ENCODE data around the gene SLC13A4. TPM values are rescaled to one million over a fixed set of nuclear protein-coding genes. Genes with fewer than 3 reads are reported as not detected.

Gene SLC13A4
- polyA plus RNA-seq, 1 donor from 2014 or later, result 1.4 TPM

DNA sequence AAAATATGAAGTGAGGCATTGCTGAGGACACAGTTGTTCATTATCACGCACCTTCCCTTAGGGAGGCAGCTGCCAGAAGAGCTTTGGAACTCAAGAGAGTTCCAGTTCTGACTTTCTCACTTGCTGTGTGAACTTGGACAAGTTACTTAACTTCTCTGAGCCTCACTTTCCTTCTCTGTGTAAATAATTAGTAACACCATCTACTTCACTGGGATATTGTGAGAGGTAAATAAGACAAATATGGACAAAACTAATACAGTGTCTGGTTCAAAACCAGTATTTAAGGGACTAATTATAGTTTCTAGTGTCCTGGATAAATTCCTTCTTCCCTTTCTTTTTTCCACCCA is 6.3 kb upstream of the SLC13A4 start:
- no peak overlapping the region for H3K27ac ChIP-seq (ENCODE audit: low read length)
- TF ChIP-seq TAF1 (IDR thresholded peaks at IDR 0.05; ENCODE audit: low read depth) (no peak), POLR2AphosphoS5 (IDR thresholded peaks at IDR 0.05) (no peak), RAD21 (conservative IDR thresholded peaks at IDR 0.05) (no peak), SMC3 (conservative IDR thresholded peaks at IDR 0.05; ENCODE audit: poor library complexity) (no peak), EP300 (conservative IDR thresholded peaks at IDR 0.05; ENCODE audit: poor library complexity, severe bottlenecking) (no peak), MXI1 (conservative IDR thresholded peaks at IDR 0.05; ENCODE audit: poor library complexity, severe bottlenecking) (no peak)
- TF ChIP-seq, protein P1, sequence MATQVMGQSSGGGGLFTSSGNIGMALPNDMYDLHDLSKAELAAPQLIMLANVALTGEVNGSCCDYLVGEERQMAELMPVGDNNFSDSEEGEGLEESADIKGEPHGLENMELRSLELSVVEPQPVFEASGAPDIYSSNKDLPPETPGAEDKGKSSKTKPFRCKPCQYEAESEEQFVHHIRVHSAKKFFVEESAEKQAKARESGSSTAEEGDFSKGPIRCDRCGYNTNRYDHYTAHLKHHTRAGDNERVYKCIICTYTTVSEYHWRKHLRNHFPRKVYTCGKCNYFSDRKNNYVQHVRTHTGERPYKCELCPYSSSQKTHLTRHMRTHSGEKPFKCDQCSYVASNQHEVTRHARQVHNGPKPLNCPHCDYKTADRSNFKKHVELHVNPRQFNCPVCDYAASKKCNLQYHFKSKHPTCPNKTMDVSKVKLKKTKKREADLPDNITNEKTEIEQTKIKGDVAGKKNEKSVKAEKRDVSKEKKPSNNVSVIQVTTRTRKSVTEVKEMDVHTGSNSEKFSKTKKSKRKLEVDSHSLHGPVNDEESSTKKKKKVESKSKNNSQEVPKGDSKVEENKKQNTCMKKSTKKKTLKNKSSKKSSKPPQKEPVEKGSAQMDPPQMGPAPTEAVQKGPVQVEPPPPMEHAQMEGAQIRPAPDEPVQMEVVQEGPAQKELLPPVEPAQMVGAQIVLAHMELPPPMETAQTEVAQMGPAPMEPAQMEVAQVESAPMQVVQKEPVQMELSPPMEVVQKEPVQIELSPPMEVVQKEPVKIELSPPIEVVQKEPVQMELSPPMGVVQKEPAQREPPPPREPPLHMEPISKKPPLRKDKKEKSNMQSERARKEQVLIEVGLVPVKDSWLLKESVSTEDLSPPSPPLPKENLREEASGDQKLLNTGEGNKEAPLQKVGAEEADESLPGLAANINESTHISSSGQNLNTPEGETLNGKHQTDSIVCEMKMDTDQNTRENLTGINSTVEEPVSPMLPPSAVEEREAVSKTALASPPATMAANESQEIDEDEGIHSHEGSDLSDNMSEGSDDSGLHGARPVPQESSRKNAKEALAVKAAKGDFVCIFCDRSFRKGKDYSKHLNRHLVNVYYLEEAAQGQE (IDR thresholded peaks at IDR 0.05; ENCODE audit: borderline replicate concordance), result no peak
- no peaks in the 10 kb centered on the region for H3K9me3 ChIP-seq (ENCODE audit: low read length)
- no peaks in the 10 kb centered on the region for H3K36me3 ChIP-seq (ENCODE audit: insufficient read depth, low read length)
- no peak overlapping the region for H2AFZ ChIP-seq (ENCODE audit: low read depth, low read length)
- H3K79me2 ChIP-seq (replicated peaks; ENCODE audit: insufficient read depth, low read length), result no peaks in the 10 kb centered on the region
- no peak overlapping the region for H3K4me2 ChIP-seq (ENCODE audit: low read length)
- H3F3A ChIP-seq (ENCODE audit: insufficient read depth, low read length, poor library complexity, severe bottlenecking), result no peaks in the 10 kb centered on the region
- no peak overlapping the region for H3K9ac ChIP-seq (ENCODE audit: low read length)
- no peaks in the 10 kb centered on the region for H3K27me3 ChIP-seq (ENCODE audit: insufficient read depth, low read depth, low read length)
- no peaks in the 10 kb centered on the region for H3K9me2 ChIP-seq (ENCODE audit: insufficient read depth, low read length)
- no peaks in the 10 kb centered on the region for H4K20me1 ChIP-seq (ENCODE audit: insufficient read depth)
- H3K4me3 ChIP-seq (ENCODE audit: low read length), result no peak overlapping the region

DNA sequence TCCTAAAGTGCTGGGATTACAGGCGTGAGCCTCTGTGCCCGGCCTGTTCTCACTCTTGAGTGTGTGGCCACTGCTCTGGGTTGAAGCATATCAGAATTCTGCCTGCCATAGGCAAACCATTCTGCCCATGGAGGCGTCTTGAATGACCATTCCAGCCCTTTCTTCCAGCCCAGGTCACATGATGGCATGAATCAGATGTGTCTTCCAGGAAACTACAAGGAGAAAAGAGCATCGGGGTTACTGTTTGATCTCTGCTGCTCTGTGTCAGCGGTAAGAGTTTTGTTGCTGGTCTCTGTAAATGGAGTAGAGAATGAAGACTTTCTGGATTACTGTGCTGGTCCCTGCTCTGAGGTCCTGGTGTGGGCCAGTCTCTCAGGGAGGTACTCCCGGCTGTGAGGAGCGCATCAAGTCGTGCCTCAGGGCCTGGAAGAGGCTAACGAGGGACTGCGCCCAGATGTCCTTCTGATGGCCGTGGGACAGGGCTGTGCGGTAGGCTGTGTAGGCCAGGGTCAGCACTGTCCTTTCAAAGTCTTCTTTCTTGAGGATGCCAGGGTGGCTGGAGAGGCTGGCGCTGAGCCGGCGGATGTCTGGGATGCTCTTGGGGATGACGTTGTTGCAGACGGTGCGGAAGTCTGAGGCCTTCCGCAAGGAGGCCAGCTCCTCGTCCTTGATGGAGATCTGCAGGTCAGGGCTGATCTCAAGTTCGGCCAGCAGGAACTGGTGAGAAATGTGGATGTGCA is 5.8 kb upstream of the SLC13A4 start:
- H3K9ac ChIP-seq (ENCODE audit: low read length), result no peak overlapping the region

More for the DNA sequence above, 5.8 kb upstream of the SLC13A4 start:
- Histone ChIP-seq H3K27ac (ENCODE audit: low read length) (no peak overlapping the region), H3K9me2 (ENCODE audit: insufficient read depth, low read length) (no peaks in the 10 kb centered on the region), H3F3A (ENCODE audit: insufficient read depth, low read length, poor library complexity, severe bottlenecking) (no peaks in the 10 kb centered on the region), H3K79me2 (replicated peaks; ENCODE audit: insufficient read depth, low read length) (no peaks in the 10 kb centered on the region), H3K36me3 (ENCODE audit: insufficient read depth, low read length) (no peaks in the 10 kb centered on the region), H4K20me1 (ENCODE audit: insufficient read depth) (no peaks in the 10 kb centered on the region), H3K9me3 (ENCODE audit: low read length) (no peaks in the 10 kb centered on the region), H3K4me2 (ENCODE audit: low read length) (no peak overlapping the region), H2AFZ (ENCODE audit: low read depth, low read length) (no peak overlapping the region), H3K27me3 (ENCODE audit: insufficient read depth, low read depth, low read length) (no peaks in the 10 kb centered on the region), H3K4me3 (ENCODE audit: low read length) (no peak overlapping the region)
- TF ChIP-seq TAF1 (IDR thresholded peaks at IDR 0.05; ENCODE audit: low read depth), result no peak
- TF ChIP-seq MXI1 (conservative IDR thresholded peaks at IDR 0.05; ENCODE audit: poor library complexity, severe bottlenecking), result no peak
- TF ChIP-seq, protein P2, sequence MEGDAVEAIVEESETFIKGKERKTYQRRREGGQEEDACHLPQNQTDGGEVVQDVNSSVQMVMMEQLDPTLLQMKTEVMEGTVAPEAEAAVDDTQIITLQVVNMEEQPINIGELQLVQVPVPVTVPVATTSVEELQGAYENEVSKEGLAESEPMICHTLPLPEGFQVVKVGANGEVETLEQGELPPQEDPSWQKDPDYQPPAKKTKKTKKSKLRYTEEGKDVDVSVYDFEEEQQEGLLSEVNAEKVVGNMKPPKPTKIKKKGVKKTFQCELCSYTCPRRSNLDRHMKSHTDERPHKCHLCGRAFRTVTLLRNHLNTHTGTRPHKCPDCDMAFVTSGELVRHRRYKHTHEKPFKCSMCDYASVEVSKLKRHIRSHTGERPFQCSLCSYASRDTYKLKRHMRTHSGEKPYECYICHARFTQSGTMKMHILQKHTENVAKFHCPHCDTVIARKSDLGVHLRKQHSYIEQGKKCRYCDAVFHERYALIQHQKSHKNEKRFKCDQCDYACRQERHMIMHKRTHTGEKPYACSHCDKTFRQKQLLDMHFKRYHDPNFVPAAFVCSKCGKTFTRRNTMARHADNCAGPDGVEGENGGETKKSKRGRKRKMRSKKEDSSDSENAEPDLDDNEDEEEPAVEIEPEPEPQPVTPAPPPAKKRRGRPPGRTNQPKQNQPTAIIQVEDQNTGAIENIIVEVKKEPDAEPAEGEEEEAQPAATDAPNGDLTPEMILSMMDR (IDR thresholded peaks at IDR 0.05; ENCODE audit: poor library complexity, severe bottlenecking), result no peak
- TF ChIP-seq, protein P1 (IDR thresholded peaks at IDR 0.05; ENCODE audit: borderline replicate concordance), result no peak
- TF ChIP-seq POLR2AphosphoS5 (IDR thresholded peaks at IDR 0.05), result no peak
- no peak for TF ChIP-seq SMC3 (conservative IDR thresholded peaks at IDR 0.05; ENCODE audit: poor library complexity)
- no peak for TF ChIP-seq EP300 (conservative IDR thresholded peaks at IDR 0.05; ENCODE audit: poor library complexity, severe bottlenecking)
- no peak for TF ChIP-seq EZH2 (IDR thresholded peaks at IDR 0.05; ENCODE audit: borderline replicate concordance, insufficient read depth, low read length, poor library complexity, severe bottlenecking)
- TF ChIP-seq RAD21 (conservative IDR thresholded peaks at IDR 0.05), result no peak

Measured in neural cell (in vitro differentiated cells).